GM13977 (cell line): ENCODE data around the gene KCNQ2.
"Not testable (repeated sequence)": the region's sequence is repeated elsewhere in the genome, so short reads cannot be mapped to it uniquely, and the experiment has no call there.

Experiments
- DNase-seq: peaks from one replicate; pipeline ENCODE4 v3.0.0; 2012; ENCODE audit warnings: low spot score
- CTCF ChIP-seq: IDR thresholded peaks from 2 replicates; pipeline ENCODE4 v1.5.1; 2012; ENCODE audit warnings: mild to moderate bottlenecking, control low read depth; ENCODE audit not compliant: insufficient read depth; ENCODE audit errors: extremely low read depth, missing control alignments
- in situ Hi-C: fragments of 300-500 bp; cut with MboI; formaldehyde crosslinking; loops from one replicate; pipeline ENCODE4 v1.12.0; 2022; ENCODE audit warnings: low sequenced_read_pairs, low pct_unique_long_range_greater_than_20kb, mixed read lengths, inconsistent platforms; ENCODE audit not compliant: unreplicated experiment

Gene KCNQ2

DNA sequence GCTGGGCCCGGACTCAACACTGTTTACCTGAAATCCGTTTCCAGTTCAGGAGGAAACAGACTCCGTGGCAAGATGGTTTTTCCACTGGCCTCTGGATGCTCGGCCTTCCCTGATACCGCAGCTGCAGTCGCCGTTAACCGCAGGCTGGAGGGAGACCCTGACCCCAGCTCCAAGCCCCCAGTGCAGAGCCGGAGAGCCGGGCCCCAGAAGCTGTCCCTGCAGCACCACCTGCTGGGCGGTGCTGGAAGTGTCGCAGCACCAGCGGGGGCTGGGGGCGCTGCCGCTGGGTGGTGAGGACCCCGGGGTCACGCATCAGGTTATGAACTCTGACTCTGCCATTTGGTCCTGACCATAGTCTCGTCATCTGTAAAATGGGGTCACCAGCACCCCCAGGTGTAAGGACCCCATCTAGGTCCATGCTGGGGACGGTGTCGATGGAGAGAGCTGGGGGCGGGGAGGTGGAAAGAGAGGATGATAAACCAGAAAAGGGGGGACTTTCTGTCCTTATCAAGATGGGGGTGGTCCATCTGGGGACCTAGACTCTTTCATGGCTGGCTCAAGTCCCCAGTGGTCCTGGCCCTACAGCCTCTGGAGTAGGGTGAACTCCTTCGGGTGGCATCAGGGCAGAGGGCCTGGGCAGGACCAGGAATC is 90.5 kb downstream of the KCNQ2 start:
- peak; percentile 85 for DNase-seq
- peak; percentile 91 for TF ChIP-seq CTCF
- in situ Hi-C loops, result no loop called here

- in situ Hi-C loops, result no loop called here
- TF ChIP-seq CTCF, result no peak
- DNase-seq, result no peak
These were observed 92.0 kb downstream of the KCNQ2 start for GRCh38 chr20:63380346-63380870.

- DNase-seq, in situ Hi-C loops: not testable (repeated sequence)
These were observed 92.6 kb downstream of the KCNQ2 start for GRCh38 chr20:63379872-63380271.

- in situ Hi-C loops, result no loop called here
- TF ChIP-seq CTCF, result no peak
These were observed 93.2 kb downstream of the KCNQ2 start for GRCh38 chr20:63379296-63379695.

GRCh38 chr20:63378626-63379025 is 93.8 kb downstream of the KCNQ2 start:
- in situ Hi-C loops, result no loop called here

More at GRCh38 chr20:63379296-63379695, 93.2 kb downstream of the KCNQ2 start:
- DNase-seq, result no peak

GRCh38 chr20:63377951-63378381 is 94.5 kb downstream of the KCNQ2 start:
- DNase-seq, result no peak
- in situ Hi-C loops, result no loop called here
- no peak for TF ChIP-seq CTCF

More at GRCh38 chr20:63378626-63379025, 93.8 kb downstream of the KCNQ2 start:
- no peak for TF ChIP-seq CTCF
- DNase-seq, result no peak

GRCh38 chr20:63377256-63377941 is 95.1 kb downstream of the KCNQ2 start:
- no peak for TF ChIP-seq CTCF
- in situ Hi-C loops, result no loop called here
- no peak for DNase-seq
